Posterior vena cava (tissue), 2 donors: ENCODE measurements around the gene SGCE. TPM values are rescaled to one million over a fixed set of nuclear protein-coding genes. Genes with fewer than 3 reads are reported as not detected.
A peak's percentile ranks its signal among the peaks of the same experiment; 100 is the strongest.

ENCODE experiments used
- DNase-seq: peaks from one replicate; pipeline ENCODE4 v3.0.0-alpha.2; 2020; ENCODE audit warnings: low spot score
- intact Hi-C, 2 donors: fragments of 100-400 bp; cut with DNase I; formaldehyde crosslinking; loops; one replicate each; pipeline versions ENCODE4 v1.14.1 to v1.14.2; 2022 to 2023
- total RNA-seq, 2 donors: library from RNA; stranded (reverse); fragmentation: NEBNext Ultra II Directional; extraction: Animal tissue kit (Norgen Biotek cat#: 25700); gene quantifications; one replicate each; pipeline ENCODE4 v1.2.1, GENCODE V29; 2021
- donor health status: DM: yes; HTN: yes; CAD: no.
- donor health status: DM: yes; HTN: yes; CAD: no.

The SGCE gene
- total RNA-seq, 2 donors from 2014 or later, result 59.4 to 67.2 TPM

GRCh38 chr7:94664023-94664422 lies 8.1 kb upstream of the SGCE start:
- DNase-seq, result peak; percentile 76
- intact Hi-C loops, result no loop called here

- intact Hi-C loops, result no loop called here
- DNase-seq, result no peak
Observed at GRCh38 chr7:94662548-94662947, 6.6 kb upstream of the SGCE start.

GRCh38 chr7:94660006-94660405 lies 4.1 kb upstream of the SGCE start:
- DNase-seq, result no peak
- intact Hi-C loops, result no loop called here

GRCh38 chr7:94658826-94659225 lies 2.9 kb upstream of the SGCE start:
- intact Hi-C loops, result loop anchor here in 1 of 2 donors (10.0 kb wide), 1 partner anchor 204 kb away; no protein-coding TSS in a partner anchor
- no peak for DNase-seq

GRCh38 chr7:94657771-94658693 lies 2.1 kb upstream of the SGCE start:
- DNase-seq, result peak; percentile 96
- intact Hi-C loops, result loop anchor here in 1 of 2 donors (10.0 kb wide), 1 partner anchor 203 kb away; no protein-coding TSS in a partner anchor

GRCh38 chr7:94656925-94657731 lies 1.2 kb upstream of the SGCE start:
- intact Hi-C loops, result loop anchor here in 1 of 2 donors (10.0 kb wide), 1 partner anchor 202 kb away; no protein-coding TSS in a partner anchor

GRCh38 chr7:94656658-94656924 lies 658 bp upstream of the SGCE start:
- no peak for DNase-seq
- intact Hi-C loops, result loop anchor here in 1 of 2 donors (10.0 kb wide), 1 partner anchor 202 kb away; no protein-coding TSS in a partner anchor

More at GRCh38 chr7:94656925-94657731, 1.2 kb upstream of the SGCE start:
- no peak for DNase-seq

GRCh38 chr7:94655126-94655847 lies 646 bp downstream of the SGCE start:
- DNase-seq, result peak; percentile 80
- intact Hi-C loops, result loop anchor here in 1 of 2 donors (10.0 kb wide), 1 partner anchor 200 kb away; no protein-coding TSS in a partner anchor

GRCh38 chr7:94654783-94655125 lies 1.2 kb downstream of the SGCE start:
- no peak for DNase-seq
- intact Hi-C loops, result loop anchor here in 1 of 2 donors (10.0 kb wide), 1 partner anchor 200 kb away; no protein-coding TSS in a partner anchor

- intact Hi-C loops, result loop anchor here in 1 of 2 donors (10.0 kb wide), 1 partner anchor 196 kb away; no protein-coding TSS in a partner anchor
- no peak for DNase-seq
Observed at GRCh38 chr7:94650147-94651051, 5.5 kb downstream of the SGCE start.

- no peak for DNase-seq
- intact Hi-C loops, result no loop called here
Observed at GRCh38 chr7:94649450-94649849, 6.5 kb downstream of the SGCE start.

- intact Hi-C loops, result no loop called here
- DNase-seq, result no peak
Observed at GRCh38 chr7:94648731-94649130, 7.2 kb downstream of the SGCE start.

- intact Hi-C loops, result no loop called here
- no peak for DNase-seq
Observed at GRCh38 chr7:94647295-94647694, 8.6 kb downstream of the SGCE start.

- intact Hi-C loops, result no loop called here
- DNase-seq, result no peak
Observed at GRCh38 chr7:94643771-94644545, 12.0 kb downstream of the SGCE start.

GRCh38 chr7:94642838-94643653 lies 12.9 kb downstream of the SGCE start:
- DNase-seq, result no peak
- intact Hi-C loops, result no loop called here

GRCh38 chr7:94639384-94639783 lies 16.5 kb downstream of the SGCE start:
- intact Hi-C loops, result no loop called here
- no peak for DNase-seq

- intact Hi-C loops, result no loop called here
- no peak for DNase-seq
Observed at GRCh38 chr7:94635687-94636086, 20.2 kb downstream of the SGCE start.
